GF-D8 (cell line): ENCODE data around the gene FOXN3.

Experiments
- DNase-seq: peaks from one replicate; lab custom pipeline; 2025; lab: John Stamatoyannopoulos, UW

FOXN3 gene

DNA sequence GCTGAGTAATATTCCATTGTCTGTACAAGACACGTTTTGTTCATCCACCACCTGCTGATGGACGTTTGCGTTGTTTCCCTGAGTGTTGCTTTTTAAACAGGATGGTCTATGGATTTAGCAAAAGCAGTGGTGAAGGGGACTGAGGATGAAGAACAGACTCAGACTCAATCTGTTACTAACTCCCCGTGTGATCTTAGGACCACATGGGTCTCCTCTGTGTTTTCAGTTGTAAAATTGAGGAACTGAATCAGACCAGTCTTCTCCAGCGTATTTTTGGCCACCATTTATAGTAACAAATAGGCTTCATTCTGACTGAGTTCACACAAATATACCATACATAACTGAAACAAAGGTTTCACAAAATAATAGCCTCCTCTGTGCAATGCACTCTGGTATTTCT, 85.6 kb downstream of the FOXN3 start:
- no peak for DNase-seq

DNA sequence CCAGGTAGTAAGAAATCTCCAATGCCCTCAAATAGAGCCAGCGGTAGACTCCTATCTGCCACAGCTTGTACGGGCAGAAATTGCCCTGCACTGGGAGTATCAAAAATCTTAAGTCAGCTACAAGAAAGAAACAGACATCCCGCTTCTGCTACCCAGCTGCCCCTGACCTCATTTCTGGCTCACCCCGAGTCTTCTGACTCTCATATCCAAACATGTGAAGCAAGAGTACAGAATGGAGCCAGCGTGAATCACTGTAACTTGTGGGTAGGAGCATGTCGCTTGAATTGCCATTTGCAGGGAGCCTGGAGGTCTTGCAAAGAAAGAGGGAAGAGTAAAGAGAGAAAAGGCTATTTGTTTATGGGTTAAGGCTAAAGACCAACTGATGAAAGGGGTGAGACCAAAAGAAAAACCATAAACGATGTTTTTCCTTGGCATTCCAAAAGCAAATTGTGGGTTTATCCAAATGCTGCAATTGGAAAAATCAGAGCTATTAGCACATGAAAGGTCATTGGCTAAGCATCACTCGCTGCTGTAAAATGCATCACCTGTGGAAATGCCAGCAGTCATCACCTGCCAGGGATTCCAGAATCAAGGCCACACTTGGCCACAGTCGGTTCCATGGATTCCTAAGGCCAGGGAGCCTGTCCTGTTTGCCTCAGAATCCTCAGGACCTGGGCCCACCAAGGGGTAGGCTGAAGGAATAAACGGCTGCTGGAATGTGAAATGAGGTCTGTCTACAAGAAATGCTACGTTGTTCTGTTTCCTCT, 86.6 kb downstream of the FOXN3 start:
- DNase-seq = no peak

DNA sequence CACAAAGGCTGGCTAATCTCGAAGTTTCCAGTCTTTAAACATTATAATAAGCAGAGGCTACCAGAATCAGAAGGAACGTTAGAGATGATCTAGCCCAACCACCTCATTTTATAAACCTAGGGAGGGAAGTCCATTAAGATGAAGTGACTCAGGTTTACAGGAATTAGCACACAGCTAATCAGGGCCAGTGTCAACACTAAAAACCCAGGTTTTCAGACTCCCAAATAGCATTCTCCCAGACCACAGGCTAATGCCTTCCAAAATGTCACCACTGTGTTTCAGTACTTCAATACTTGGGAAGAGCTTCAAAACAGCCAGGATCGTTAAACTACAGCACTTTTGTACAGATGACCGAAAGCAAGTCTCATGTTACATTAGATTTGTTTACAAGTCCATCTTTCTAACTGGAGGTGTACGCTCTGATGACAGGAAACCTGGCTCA, 89.2 kb downstream of the FOXN3 start:
- DNase-seq = no peak

DNA sequence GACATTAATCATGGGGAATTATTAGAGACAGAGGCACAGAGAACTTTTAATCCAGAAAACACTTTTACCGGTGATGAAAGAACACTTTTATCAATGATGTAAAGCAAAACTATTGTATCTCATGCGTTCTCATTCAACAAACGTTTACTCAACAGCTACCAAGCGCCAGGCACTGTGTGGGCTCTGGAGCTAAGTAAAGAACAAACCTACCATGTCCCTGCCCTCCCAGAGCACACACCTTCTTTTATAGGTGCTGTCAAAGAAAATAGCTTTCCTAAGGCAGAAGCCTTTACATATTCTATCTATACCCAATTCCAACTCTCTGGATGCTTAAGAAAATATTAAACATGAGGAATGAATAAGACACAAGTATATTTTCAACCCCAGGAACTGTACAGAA, 91.1 kb downstream of the FOXN3 start:
- DNase-seq = no peak

DNA sequence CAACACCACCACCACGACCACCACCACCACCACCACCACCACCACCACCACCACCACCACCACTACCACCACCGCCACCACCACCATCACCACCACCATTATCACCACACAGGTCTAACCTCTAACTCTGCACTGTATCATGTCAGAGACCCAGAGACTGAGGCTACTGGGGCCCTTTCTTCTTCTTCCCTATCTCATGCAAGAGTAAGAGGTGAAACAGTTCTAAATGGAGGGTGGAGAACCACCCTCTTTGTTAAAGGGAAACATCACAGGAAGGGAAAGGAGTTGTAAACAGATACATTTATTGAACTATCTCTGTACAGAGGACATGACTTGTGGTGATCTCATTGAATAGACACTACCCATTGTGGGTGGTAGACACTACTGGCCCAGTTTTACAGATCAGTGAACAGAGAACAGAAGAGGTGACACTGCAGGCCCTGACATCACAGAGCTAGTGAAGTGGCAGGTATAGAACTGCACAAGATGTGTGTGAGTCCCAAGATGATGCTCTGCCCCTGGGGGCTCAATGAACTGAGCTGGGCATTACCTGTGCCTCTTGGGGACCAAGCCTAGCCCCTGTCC, 91.6 kb downstream of the FOXN3 start:
- no peak for DNase-seq

DNA sequence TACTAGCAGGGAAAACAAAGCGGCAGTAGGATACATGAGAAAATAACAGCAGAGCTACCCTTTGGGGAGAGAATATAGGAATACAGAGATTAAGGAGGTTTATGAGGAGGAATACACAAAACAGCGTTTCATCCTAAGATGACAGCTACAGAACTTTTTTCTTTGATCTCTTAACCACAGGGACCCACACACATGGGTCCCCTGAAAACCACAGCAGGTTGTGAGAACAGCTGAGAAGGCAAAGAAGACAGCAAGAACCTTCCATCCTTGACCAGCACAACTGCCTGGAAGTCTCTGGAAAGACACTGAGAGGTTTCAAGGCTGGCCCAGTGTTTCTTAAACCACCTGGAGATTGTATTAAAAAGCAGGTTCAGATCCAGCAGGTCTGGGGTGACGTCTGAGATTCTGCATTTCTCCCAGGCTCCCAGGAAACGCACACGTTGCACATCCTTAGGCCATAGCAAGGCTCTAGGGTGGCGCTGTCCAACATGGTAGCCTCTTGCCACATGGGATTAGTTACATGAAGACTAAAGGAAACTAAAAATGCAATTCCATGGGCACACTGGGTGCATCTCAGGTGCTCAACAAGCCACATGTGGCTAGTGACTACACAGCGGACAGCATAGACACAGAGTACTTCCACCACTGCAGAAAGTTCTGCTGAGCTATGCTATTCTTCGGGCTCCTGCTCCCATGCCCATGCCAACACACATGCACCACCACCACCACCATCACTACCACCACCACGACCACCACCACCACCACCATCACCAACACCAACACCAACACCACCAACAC, 92.3 kb downstream of the FOXN3 start:
- no peak for DNase-seq

DNA sequence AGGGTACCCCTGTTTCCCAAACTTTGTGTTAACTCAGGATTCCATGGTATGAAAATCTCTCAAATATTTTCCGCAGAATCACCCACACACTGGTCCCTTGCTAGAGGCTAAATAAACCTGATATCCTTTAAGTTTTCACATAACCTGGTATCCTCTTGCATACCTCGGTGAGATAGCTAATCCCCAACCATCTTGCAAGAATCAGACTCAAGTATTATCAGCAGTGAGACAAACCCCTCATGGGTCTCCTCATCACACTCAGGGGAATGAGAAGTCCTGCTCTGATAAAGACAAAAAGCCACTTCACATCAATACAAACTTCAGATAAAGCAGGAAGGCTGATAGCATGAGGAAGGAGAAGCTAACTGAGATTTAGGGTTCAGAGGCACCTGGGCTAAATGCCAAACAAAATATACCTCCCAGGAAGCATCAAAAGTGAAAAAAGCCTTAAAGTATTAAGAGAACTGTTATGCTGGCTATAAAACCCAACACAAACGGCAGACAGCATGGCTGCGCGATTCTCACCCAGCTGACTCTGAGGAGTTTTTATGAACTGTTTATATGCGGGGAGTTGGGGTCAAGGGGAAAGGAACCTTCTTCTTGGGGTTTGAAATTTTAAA, 96.5 kb downstream of the FOXN3 start:
- no peak for DNase-seq

DNA sequence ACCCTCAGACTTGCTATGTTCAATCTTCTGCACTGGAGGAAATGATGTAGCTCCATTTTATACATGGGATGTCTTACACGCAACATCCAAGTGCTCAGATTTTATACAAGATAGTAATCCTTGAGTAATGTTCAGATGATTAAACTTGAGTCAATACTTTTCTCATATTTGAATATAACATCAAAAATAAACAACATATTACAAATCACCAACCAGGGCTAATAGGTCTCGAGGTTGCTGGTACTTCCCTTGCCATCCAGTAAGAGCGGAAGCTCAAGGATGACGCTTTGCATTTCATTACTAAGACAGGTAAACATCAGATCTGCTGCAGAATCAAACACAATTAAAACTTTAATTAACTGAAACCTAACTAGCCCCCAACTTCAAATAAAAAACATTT, 97.3 kb downstream of the FOXN3 start:
- no peak for DNase-seq

DNA sequence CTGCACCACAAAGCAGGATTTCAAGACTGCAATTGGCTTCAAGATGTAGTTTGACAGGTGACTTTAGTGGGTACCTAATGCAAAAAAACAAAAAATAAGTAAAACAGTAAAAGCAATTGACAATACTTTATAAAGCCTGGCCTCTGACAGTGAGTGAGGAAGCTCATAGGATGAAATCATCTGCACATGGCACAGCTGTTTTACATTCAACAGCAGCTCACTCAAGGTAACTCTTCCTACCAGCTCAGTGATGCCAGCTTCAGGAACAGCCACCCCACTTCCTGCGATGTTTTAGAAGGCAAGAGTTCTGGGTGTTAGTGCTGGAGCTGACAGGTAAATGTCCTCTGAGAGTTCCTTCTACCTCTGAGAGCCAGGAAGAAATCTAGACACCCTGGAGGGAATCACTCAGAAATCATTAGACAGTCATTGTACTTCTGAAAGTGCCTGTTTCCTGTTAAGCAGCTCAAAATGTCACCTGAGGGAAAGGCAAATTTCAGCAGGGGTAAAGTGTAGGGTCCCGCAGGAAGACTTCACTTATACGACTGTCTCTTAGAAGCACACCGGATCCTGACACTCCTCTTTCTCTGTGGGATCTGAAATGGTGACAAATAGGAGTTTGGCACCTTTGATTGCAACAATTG, 99.9 kb downstream of the FOXN3 start:
- DNase-seq = no peak

DNA sequence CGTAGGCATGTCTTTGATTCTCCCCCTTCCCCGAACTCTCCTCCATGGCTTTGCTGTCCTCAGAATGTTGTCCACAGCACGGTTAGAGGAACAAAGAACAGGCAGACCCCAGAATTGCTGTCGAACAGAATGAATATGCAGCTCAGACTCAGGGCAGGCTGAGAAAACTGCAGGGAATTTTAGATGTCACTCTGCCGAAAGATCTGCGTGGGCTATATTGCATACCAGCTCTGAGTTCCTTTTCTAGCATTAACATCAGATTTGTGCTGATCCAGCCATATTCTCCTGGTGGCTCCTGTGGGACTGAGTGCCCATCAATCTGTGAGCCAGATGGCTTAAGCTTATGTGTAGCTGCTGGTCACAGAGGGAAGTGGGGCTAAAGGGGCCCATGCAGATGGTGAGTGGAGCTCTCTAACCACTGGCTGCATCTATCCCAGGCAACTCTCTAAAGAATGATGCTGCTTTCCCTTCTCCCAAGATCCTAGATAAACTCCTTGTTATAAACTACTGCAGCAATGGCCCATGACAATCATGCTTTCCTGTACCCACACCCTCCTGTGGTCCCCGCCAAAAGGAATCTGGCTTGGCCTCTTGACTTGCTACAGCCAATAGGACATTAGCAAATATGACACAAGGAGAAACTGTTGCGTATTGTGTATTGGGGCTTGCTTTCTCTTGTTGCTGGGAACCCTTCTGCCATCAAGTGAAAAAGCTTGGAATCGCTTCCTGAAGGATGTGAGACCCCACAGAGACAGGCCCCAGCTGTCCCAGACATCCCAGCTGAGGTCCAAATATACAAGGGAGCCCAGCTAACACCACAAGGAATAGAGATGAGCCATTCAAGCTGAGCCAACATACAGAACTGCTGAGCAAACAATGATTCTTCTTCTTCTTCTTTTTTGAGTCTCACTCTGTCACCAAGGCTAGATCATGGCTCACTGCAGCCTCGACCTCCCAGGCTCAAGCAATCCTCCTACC, 101.3 kb downstream of the FOXN3 start:
- no peak for DNase-seq

DNA sequence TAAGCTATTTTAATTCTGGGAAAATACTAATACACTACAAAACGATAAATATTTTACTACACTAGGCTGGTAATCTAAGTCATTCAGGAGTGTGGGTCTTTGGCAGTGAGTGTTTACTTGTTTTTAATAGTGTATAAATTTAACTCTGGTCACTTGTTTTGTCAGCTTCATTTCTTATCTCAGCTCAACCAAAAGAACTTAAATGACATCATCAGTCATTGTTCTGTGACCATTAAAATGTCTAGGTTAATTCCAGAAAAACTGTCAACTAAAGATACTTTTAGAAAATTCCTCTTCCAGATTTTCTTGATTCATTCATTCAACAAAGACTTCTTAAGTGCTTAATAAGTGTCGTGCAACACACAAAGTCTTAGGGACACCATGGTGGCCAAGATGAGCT, 102.8 kb downstream of the FOXN3 start:
- DNase-seq = no peak

DNA sequence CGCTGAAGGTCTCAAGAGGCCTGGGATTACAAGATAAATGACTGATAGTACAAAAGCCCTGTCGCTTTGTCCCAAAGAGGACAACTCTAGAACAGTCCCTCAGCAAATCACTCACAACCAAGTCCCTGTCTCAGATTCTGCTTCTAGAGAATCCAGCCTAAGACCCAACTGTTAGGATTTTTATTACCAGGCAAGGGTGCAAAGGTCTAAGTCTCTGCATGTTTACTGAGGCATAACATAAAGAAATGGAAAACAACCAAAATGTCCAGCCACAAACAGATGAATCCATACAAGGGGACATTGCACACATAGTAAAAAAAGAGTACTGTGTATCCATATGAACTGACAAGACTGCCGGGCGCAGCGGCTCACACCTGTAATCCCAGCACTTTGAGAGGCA, 104.1 kb downstream of the FOXN3 start:
- DNase-seq = no peak

DNA sequence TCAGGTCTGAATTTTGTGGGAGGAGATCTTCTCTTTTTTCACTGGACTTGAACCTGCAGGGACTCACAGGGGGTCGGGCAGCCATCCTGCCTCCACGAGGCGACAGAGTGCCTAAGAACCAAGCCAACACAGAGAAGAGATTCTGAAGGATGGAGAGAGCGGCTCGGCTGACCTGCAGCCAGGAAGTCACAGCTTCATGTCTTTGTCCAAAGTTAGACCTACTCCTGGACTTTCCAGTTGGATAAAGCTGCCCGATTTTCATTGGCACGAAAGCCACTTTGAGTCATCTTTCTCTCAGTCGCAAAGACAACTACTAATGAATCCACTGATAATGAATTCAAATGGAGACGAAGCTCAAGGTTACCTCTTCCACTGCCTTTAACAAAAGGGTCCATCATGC, 106.8 kb downstream of the FOXN3 start:
- no peak for DNase-seq

DNA sequence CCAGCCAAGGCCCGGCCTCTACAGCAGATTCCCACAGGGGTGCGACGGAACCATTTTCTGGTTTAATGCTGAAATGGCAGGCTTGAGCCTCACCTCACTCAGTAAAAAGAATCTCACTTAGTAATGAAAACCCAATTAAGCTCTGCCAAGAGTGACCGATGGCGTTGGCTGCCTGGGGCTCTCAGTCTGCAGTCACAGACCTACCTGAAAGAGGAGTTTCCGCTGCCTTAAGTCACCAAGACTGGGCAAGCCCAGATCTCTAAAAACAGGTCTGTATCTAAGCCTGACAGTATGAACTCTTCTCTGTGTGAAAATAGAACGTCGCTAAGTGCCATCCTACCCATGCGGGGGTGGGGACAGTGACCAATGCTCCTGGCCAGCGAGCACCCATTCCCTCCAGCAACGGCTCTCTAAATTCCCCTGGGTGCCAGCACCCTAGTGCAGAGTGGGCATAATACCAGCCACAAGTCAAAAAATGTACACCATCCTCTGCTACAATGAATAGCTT, 107.3 kb downstream of the FOXN3 start:
- no peak for DNase-seq

DNA sequence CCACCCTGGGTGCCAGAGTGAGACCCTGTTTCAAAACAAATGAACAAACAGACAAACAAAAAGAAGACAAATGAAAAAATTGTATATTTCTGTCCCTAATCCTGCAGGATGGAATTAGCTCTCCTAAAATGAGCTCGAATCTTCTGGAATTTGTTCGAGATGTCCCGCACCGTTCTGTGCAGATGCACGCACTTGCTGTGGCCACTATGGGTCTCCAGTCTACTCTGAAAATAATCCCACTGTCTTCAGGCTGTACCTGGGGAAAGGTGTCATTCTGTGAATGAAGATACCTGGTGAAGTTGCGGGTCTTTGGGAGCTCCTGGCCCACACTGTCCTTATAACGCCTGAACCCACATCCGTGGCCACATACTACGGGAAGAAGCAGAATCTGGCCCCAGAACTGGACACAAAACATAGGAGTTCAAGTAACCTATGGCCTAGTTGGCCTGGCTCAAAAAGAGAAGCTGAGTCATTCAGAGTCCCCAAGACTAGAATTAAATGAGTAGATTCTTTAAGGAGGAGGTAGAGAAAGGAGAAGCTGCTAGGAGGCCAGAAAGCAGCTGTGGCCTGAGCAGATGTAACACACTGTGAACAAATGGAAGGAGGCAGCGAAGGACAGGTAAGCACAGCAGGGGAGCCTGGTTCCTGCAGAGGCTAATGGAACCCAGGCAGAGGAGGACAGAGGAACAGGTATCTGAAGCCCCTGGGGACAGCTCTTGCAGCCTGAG, 108.6 kb downstream of the FOXN3 start:
- DNase-seq = no peak

DNA sequence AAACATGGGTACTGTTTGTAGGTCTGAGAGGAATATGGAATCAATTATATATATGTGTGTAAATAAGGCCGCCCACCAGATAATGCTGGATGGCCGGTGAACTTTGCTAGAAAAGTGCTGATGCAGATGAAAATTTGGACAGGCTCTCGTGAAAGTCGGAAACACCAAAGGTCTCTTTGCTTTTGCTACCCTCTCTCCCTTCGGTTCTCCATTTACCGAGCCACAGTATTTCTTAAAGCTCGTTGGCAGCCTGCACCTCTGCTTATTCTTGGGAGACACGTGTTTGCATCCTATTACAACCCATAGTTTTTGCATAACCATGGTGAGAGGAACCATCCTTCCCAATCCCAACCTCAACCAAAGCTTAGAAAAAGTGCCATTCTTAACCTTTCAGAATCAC, 109.6 kb downstream of the FOXN3 start:
- no peak for DNase-seq

DNA sequence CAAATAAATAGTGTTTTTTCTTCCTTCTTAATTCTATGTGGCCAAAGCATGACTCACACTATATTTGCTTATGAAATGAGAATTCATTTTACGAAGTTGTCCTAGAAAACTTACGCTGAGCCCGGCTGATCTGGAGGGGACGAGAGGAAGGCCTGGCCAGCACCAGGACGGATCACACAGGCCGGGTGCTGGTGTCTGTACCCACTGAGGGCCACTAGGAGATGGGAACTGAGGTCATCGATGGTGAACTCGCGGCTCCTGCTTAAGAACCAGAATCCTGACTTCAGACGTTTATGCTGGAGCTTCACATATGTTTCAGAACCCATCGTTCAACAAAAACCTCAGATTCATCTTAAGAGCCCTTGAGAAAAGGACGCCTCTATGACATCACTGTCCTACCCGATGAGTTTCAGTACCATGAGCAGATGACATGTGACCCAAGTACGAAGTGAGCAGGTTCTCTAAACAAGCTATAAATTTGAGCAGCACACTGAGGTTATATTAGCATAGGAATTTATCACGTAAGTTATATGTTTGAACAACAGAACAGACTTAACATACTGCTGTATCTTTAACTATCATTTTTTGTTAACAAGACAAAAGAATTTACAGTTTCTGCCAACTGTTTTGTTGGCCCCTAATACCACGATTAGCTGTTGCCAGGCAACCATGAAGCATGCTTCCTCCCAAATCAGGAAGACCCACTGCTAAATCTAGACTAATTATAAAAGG, 111.9 kb downstream of the FOXN3 start:
- no peak for DNase-seq

DNA sequence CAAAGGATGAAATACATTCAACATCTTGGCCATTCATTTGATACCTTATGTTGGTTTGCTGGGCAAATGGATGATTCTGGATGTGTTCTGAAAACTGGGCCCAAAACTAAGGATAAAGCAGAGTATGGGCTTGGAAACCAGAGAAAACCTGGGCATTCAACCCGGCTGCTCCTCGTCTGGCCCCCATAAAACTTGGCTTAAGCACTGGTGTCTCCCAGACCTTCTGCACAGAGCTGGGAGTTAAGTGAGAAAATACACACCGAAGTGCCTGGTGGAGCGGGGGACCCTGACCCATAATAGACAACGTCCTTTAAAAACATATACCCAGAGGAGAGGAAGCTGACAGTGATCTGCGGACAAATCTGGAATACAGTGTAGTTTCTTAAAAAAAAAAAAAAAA, 112.5 kb downstream of the FOXN3 start:
- DNase-seq = no peak
